HPDE6-E6E7 (cell line): ENCODE measurements around the gene DTX4.
"Not testable (repeated sequence)": the region's sequence is repeated elsewhere in the genome, so short reads cannot be mapped to it uniquely, and the experiment has no call there.

Source experiments
- DNase-seq: peaks from one replicate; pipeline ENCODE4 v3.0.0; 2011; ENCODE audit warnings: missing footprints; ENCODE audit errors: extremely low spot score

Gene DTX4

DNA sequence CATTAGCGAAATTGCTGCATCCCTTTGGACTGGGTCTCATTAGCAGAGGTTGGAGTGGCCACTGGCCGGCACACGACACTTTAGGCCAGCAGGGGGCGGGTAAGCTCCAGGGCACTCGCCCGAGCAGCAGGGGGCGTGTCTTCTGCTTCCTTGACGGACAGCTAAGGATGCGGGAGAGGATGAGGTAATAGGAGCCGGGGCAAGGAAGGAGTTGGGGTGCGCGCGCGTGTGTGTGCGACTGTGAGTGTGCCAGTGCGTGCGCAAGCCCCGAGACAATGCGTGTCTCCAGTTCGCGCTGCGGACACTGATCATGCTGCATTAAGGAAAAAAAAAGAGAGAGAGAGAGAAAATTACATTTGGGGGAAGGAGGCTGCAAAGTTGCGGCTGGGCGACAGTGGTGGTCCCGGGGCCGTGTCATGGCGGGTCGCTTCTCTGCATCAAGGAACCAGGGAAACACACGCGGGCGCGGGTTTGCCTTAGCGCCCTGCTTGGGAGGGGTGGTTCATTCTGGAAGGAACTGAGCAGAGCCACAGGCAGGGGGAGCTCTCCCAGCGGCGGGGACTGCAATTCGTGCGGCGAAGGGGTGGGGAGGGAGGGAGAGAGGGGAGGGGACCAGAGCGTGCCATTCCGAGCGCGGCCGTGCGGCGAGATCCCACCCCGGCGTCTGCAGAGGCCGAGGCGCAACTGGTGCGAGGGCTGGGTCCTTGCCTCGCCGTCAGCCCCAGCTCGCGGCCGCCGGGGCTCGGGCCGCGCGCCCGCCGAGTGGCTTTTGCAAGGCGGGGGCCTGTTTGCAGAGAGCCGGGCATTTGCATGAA lies at the start of gene DTX4:
TSS of gene DTX4 (plus strand) at position 625 of the 815 bp plus-strand sequence. CDS start 464 bp downstream, outside the sequence.
- DNase-seq, result peak; percentile 85

DNA sequence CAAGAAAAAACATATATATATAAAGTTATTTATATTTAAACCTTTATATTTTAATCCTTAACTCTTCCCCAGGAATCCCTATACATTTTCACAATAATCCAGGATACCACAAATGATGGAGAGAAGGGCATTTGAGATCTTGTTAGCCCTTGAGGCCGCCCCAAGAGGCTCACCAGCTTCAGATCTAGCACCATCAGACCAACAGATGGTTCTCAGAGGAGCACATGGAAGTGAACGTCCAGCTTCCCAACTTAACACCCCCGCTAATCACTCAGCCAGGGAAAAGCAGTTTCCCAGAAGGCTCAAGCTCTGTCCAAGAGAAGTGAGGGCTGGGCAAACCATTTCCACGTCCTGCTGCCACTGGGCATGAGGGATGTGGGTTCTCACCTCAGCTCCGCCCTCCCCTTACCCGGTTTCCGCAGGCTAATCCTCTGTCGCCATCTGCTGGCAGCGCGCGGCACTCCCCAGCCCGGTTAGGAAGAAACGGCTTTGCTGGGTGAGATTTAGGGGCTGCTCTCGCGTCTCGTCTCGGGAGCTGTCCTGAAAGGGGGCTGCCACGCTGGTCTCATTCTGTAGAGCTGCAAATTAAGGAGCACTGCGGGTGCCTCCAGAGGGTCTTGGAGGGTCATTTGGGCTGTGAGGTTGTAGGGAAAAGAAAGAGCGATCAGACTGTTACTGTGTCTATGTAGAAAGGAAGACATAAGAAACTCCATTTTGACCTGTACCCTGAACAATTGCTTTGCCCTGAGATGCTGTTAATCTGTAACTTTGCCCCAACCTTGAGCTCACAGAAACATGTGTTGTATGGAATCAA lies 36.1 kb upstream of the DTX4 start:
- peak; percentile 74 for DNase-seq

GRCh38 chr11:59136551-59136950 lies 35.4 kb upstream of the DTX4 start:
- not testable (repeated sequence) for DNase-seq

DNA sequence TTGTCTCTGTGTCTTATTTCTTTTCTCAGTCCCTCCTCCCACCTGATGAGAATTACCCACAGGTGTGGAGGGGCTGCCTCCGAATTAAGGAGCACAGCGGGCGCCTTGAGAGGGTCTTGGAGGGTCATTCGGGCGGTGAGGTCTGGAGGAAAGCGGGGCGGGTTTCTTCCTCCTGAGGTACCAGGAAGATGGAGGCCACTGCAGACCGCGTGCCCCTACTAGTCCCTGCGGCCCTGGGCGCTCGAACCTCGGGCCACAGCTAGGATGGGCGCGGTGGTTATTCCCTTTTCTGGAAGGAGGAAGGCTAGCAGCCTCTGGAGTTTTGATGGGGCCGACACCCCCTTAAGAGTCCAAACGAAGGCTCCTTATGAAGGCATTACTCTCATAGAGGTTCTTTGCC lies 34.7 kb upstream of the DTX4 start:
- DNase-seq, result no peak

DNA sequence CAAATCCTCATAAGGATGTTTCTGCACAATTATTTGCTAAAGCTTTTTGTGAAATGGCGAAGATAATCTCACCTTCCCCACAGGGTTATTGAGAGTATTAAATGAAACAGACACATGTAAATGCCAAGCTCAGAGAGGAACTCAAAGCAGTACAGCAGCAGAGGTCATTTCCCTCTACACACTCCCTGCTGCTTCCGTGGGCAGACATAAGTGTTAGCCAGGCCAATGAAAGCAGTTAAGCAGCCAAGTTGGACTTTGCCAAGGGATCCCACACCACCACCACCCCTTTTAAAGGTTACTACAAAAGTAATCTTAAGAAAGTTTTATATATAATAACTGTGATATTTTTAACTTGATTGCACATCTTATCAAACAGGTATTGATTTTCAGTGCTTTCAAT lies 33.3 kb upstream of the DTX4 start:
- DNase-seq, result no peak

- DNase-seq, result no peak
Observed at GRCh38 chr11:59141191-59141590, 30.7 kb upstream of the DTX4 start.

DNA sequence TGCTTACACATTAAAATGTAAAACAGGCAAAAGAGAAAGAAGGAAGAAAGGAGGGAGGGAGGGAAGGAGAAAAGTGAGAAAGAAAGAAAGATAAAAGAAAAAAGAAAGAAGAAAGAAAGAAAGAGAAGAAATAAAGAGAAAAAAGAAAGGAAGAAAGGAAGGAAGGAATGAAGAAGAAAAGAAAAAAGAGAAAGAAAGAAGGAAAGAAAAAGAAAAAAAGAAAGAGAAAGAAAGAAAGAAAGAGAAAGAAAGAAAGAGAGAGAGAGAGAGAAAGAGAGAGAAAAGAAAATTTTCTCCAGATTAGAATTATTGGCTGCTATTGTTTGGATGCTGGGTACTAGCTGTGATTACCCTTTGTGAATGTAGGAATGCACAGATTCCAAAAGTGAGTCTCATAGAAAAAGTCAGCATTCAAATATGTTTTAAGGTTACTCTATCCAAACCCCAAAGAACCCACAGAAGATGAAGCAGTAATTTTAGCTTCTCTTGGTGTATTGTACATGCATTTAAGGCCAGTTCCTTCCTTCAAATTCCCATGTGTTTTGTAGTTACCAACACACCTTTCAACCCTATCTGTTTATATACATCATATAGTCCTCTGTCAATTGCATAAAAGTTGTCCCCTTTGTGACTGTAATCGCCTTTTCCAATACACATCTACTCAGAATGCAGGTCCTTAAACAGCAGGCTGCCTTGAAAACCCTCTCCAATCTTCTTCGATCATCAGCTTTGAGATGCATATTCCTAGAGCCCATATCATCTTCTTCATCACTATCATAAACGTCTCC lies 30.1 kb upstream of the DTX4 start:
- no peak for DNase-seq

- peak; percentile 85 for DNase-seq
Observed at GRCh38 chr11:59142530-59143507, 29.1 kb upstream of the DTX4 start, which contains the start of gene FAM111A. FAM111A (plus strand) TSS chr11:59142856; CDS start chr11:59148873, 6,017 bp downstream.

DNA sequence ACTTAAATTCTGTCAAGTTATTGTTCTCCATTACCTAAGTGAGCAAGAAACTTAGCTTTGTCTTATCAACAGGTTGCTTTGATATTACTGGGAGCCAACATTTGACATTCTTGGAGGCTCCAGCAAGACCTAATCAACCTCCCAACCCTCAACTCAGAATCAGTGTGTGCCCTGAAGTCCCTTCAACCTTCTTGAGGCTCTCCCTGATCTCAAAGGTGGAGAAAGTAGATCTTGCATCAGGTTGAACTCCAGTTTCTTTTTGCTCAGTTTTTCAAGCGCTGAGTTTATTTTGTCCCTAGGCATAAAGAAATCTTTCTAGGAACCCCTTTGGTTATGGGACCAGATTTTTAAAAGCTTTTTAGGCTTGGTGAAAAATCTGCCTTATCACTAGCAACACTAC lies 27.8 kb upstream of the DTX4 start:
- no peak for DNase-seq

DNA sequence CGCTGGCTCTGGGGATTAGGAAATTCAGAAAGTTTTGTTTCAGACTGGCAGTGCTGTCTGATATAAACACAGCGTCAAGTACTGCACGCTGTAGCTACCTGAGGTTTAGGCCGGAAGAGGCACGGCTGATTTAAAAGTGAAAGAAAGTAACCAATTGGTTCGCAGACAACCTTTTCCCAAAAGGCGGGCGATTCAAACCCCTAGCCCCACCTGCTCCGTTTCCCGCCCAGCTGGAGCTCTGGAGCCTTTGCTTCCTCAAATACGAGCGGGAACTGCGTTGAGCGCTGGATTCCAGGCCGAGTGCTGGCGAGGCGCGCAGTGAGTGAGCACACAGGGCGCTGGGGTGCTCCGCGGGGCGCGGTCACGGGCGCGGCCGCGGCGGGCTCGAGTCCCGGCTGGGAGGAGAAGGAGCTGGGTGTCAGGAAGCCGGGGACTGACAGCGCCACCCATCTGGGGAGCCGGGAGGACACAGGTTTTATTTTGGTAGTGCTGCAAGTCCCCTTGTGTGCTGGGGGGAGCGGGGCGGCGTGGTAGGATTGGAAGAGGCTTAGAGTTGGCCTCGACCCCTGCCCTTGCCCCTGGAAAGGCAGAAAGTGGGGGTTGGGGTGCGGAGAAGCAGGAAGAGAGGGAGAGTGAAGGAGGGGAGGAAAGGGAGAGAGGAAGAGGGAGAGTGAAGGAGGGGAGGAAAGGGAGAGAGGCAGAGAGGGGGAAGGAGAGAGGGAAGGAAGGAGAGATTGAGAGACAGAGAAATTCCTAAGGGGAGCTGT lies 27.2 kb upstream of the DTX4 start:
- peak; percentile 92 for DNase-seq

DNA sequence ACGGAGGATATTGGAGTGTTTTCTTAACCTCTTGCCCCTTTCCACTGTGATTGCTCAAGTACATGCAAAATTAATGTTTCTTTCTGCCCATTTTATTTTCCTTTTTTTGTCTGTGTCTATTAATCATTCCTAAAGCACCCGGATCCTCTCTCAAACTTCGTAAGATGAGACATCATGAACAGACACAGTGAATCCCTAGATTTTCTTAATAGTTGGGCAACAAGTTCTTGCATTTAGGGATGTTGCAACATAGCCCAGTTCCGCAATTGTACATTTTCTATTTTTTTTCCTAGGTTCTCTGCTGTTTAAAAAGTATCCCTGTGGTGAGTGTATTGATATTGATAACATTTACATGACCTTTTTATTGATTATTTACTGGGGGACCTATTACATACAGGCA lies 26.4 kb upstream of the DTX4 start:
- DNase-seq, result no peak

DNA sequence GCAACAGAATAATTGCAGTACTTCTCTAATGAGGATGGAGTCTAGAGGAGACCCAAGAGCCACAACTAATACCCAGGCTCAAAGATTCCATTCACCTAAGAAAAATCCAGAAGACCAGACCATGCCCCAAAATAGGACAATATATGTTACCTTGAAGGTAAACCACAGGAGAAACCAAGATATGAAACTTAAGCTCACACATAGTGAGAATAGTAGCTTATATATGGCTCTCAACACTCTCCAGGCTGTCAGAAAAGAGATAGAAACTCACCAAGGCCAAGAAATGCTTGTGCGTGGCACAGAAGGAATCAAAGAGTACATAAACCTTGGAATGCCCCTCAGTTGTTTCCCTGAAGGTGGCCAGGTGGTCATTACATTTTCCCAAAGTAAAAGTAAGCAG lies 20.2 kb upstream of the DTX4 start:
- DNase-seq, result no peak

DNA sequence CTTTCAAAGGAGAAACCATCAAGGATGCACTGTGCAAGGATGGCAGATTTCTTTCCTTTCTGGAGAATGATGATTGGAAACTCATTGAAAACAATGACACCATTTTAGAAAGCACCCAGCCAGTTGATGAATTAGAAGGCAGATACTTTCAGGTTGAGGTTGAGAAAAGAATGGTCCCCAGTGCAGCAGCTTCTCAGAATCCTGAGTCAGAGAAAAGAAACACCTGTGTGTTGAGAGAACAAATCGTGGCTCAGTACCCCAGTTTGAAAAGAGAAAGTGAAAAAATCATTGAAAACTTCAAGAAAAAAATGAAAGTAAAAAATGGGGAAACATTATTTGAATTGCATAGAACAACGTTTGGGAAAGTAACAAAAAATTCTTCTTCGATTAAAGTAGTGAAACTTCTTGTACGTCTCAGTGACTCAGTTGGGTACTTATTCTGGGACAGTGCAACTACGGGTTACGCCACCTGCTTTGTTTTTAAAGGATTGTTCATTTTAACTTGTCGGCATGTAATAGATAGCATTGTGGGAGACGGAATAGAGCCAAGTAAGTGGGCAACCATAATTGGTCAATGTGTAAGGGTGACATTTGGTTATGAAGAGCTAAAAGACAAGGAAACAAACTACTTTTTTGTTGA lies 19.5 kb upstream of the DTX4 start:
- no peak for DNase-seq

- DNase-seq, result no peak
Observed at GRCh38 chr11:59154610-59155009, 17.3 kb upstream of the DTX4 start.

- DNase-seq, result no peak
Observed at GRCh38 chr11:59157433-59157832, 14.5 kb upstream of the DTX4 start.

- peak; percentile 66 for DNase-seq
Observed at GRCh38 chr11:59158206-59159068, 13.5 kb upstream of the DTX4 start.

DNA sequence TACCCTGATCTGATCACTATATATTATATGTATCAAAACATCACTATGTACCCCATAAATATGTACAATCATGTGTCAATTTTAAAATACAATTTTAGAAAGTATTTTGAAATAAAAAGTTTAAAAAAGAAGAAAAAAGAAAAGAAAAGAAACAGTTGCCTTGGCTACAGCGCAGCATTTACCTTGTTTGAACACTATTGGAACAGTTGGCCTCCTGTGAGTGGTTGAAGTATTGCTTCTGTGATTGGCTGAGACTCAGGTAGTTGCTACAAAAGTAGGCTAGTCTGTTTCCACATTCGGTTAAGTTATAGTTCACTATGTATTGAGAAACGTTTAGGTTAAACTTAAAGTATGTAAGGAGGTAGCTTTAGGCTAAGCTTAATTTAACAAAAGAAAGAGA lies 7.9 kb upstream of the DTX4 start:
- DNase-seq, result no peak

- no peak for DNase-seq
Observed at GRCh38 chr11:59172345-59173079, 580 bp downstream of the DTX4 start.
